Psoas muscle (tissue), 8 donors: ENCODE measurements around the gene RNF111. TPM values are rescaled to one million over a fixed set of nuclear protein-coding genes. Genes with fewer than 3 reads are reported as not detected.

Source experiments
- ATAC-seq, 4 donors: fragments of 200-7000 bp; cut with Tn5 transposase; one replicate each; pipeline ENCODE4 v1.9.1; 2020; ENCODE audit warnings: moderate library complexity in 3 of 4, mild to moderate bottlenecking in 2 of 4
- DNase-seq, 2 donors: peaks; one replicate each; pipeline ENCODE4 v3.0.0-alpha.2; 2020
- H3K27ac ChIP-seq: fragments of 200-600 bp; one replicate; pipeline ENCODE4 v1.8.0; 2022
- H3K27me3 ChIP-seq, 3 donors: fragments of 200-600 bp in 1 of 3; one replicate each; pipeline versions ENCODE4 v1.6.1 to v1.8.0; 2013 to 2022; ENCODE audit warnings: low read length in 2 of 3, mild to moderate bottlenecking in 2 of 3, moderate library complexity in 1 of 3; ENCODE audit not compliant: insufficient read depth in 3 of 3
- H3K36me3 ChIP-seq, 2 donors: fragments of 200-600 bp in 1 of 2; one replicate each; pipeline versions ENCODE4 v1.6.1 to v1.8.0; 2013 to 2022; ENCODE audit warnings: low read depth in 1 of 2, mild to moderate bottlenecking in 1 of 2, moderate library complexity in 1 of 2; ENCODE audit not compliant: insufficient read depth in 1 of 2
- H3K4me1 ChIP-seq: fragments of 200-600 bp; one replicate; pipeline ENCODE4 v1.8.0; 2022
- H3K4me3 ChIP-seq: fragments of 200-600 bp; one replicate; pipeline ENCODE4 v1.8.0; 2022; ENCODE audit warnings: mild to moderate bottlenecking
- H3K9me3 ChIP-seq: fragments of 200-600 bp; one replicate; pipeline ENCODE4 v1.8.0; 2022
- CTCF ChIP-seq: fragments of 200-600 bp; IDR thresholded peaks from one replicate; pipeline ENCODE4 v1.8.0; 2022; ENCODE audit warnings: antibody characterized with exemption
- WGBS, 3 donors: extraction: QIAGEN DNeasy Blood & Tissue Kit; methylation state at CpG; one replicate each; pipeline versions ENCODE4 v1.1.6 to v1.1.7; 2013; 5-methylcytosine and 5-hydroxymethylcytosine counted together
- intact Hi-C, 2 donors: fragments of 100-400 bp; cut with DNase I; formaldehyde crosslinking; loops; one replicate each; pipeline versions ENCODE4 v1.11.0 to v1.14.2; 2022
- polyA plus RNA-seq, 3 donors: library from polyadenylated mRNA; stranded (reverse); fragments of 200-250 nt; gene quantifications; one replicate each; pipeline ENCODE4 v1.2.3, GENCODE V29; 2013
- total RNA-seq, 4 donors: library from RNA; stranded (reverse); fragmentation: NEBNext Ultra II Directional in 2 of 4; extraction: Animal tissue kit (Norgen Biotek cat#: 25700) in 2 of 4; gene quantifications; one replicate each; pipeline versions ENCODE4 v1.2.1 to v1.2.4, GENCODE V29; 2021 to 2023
- donor health status: healthy with polysubstance abuse.
- donor health status: DM: no; HTN: no; CAD: no; lungs with moderate emphysema.
- donor health status: Bipolar disorder and iron deficiency.
- donor health status: healthy.
- donor health status: DM: yes; HTN: yes; CAD: no.
- donor health status: DM: no; HTN: no; CAD: no.
- donor health status: DM: no; HTN: no; CAD: no.
- donor health status: DM: yes; HTN: yes; CAD: no.

Gene RNF111
- total and polyA plus RNA-seq, 7 donors, result 8.3 to 26.9 (median 18.3) TPM

- WGBS, 3 donors, result 96 to 97% (median 96%) methylated on average over 16 of the region's 16 CpGs
- intact Hi-C loops, result no loop called here
- Histone ChIP-seq H3K4me3 (no peak overlapping the region), H3K9me3 (no peaks in the 10 kb centered on the region), H3K27me3 (no peaks in the 10 kb centered on the region), H3K36me3 (peaks cover 4 to 36% of the 10 kb centered on the region in 2 donors), H3K4me1 (no peaks in the 10 kb centered on the region), H3K27ac (no peak overlapping the region)
- ATAC-seq (no peak), DNase-seq (no peak)
- TF ChIP-seq CTCF, result no peak
Observed at GRCh38 chr15:59131456-59131855, 144.0 kb downstream of the RNF111 start.

DNA sequence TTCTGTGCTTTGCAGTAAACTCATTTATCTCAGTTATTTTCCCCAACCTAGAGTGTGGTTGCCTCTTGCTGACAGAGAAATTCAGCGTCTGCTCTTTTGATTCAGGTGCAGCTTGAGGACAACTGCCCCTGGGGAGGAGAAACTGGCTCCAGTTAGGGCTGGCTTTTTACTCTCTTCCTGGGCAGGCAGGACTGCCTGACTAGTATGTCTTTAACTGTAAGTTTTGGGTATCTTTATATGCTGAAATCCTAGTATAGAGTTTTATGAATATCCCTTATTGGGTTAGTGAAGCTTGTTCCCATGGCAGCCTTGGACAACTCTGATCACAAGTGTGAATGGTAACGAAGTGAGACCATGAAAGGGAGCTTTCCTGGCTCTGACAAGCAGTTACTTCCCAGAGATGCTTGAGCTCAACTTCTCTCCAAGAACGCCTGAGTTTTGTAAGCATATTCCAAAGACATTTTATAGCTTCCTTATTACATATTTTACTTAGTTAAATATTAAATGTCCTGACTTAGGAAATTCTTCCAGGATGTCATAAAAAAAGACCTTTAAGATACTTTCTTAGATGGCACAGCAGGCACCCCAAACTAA lies 144.6 kb downstream of the RNF111 start:
- intact Hi-C loops, result no loop called here

DNA sequence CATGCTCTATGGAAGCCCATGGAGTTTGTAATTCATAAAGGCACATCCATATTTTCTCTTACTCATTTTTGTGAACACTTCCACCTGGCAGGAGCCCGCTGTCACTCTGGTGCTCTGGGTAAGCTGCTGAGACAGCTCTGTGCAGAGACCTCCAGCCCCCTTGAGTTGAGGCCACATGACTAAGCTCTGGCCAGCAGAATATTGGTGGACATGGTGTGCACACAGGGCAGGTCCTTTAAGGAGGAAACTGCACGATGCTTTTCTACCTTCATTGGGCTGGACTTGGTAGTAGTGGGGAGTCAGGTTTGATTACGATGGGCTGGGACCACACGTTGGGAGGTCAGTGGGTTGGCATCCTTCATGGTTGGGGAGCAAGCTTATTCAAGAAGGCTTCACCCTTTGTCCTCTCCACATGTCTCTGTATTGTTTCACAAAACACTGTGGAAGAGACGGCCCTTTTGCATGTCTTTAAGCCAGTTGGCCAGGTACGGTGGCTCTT lies 146.5 kb downstream of the RNF111 start:
- ATAC-seq, result no peak
- Histone ChIP-seq H3K36me3 (peaks cover 4 to 60% of the 10 kb centered on the region in 2 donors), H3K4me1 (no peaks in the 10 kb centered on the region), H3K9me3 (no peaks in the 10 kb centered on the region), H3K27me3 (no peaks in the 10 kb centered on the region), H3K4me3 (no peak overlapping the region), H3K27ac (no peak overlapping the region)
- intact Hi-C loops, result no loop called here
- TF ChIP-seq CTCF, result no peak
- DNase-seq, result no peak
- WGBS, 3 donors, result 96 to 98% (median 98%) methylated on average over 6 of the region's 6 CpGs

More for the DNA sequence above, 144.6 kb downstream of the RNF111 start:
- no peaks in the 10 kb centered on the region for H3K27me3 ChIP-seq
- peaks cover 4 to 42% of the 10 kb centered on the region in 2 donors for H3K36me3 ChIP-seq
- ATAC-seq, result no peak
- TF ChIP-seq CTCF, result no peak
- DNase-seq, result no peak
- H3K9me3 ChIP-seq, result no peaks in the 10 kb centered on the region
- WGBS, 3 donors, result 87 to 95% (median 87%) methylated on average over 3 of the region's 3 CpGs
- H3K27ac ChIP-seq, result no peak overlapping the region
- H3K4me3 ChIP-seq, result no peak overlapping the region
- H3K4me1 ChIP-seq, result no peaks in the 10 kb centered on the region

- Histone ChIP-seq H3K27me3 (no peaks in the 10 kb centered on the region), H3K27ac (no peak overlapping the region), H3K4me3 (no peak overlapping the region), H3K4me1 (no peaks in the 10 kb centered on the region), H3K36me3 (peaks cover 4 to 61% of the 10 kb centered on the region in 2 donors), H3K9me3 (no peaks in the 10 kb centered on the region)
- intact Hi-C loops, result no loop called here
- no peak for TF ChIP-seq CTCF
- 56 to 66% (median 57%) methylated on average over 2 of the region's 2 CpGs for WGBS, 3 donors
- DNase-seq (no peak), ATAC-seq (no peak)
Observed at GRCh38 chr15:59137566-59137965, 150.1 kb downstream of the RNF111 start.

DNA sequence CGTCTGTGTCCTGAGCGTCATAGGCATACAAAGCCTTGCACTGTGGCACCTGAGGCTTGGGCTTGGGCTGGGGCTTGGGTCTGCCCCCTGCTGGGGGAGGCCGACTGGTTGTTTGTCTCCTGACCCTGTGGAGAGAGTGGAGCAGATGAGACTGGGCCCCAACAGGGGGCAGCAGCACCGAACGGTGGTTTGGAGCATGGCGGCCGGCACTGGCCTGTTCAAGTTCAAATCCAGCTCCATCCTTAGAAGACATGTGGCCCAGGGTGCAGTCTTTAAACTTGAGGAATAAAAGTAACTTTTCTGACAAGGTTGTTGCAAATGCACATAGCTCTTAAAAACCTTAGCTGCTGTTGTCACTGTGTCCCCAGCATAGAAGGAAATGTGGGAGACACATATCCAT lies 150.8 kb downstream of the RNF111 start:
- WGBS, 3 donors, result 69 to 77% (median 71%) methylated on average over 7 of the region's 7 CpGs
- Histone ChIP-seq H3K27ac (no peak overlapping the region), H3K36me3 (peaks cover 4 to 60% of the 10 kb centered on the region in 2 donors), H3K9me3 (no peaks in the 10 kb centered on the region), H3K4me3 (no peak overlapping the region), H3K27me3 (no peaks in the 10 kb centered on the region), H3K4me1 (no peaks in the 10 kb centered on the region)
- ATAC-seq (peak in 3 of 4 donors; percentile 66 to 77 (median 74)), DNase-seq (peak; percentile 29 to 58)
- TF ChIP-seq CTCF, result peak; percentile 48
- intact Hi-C loops, result no loop called here
